A673 (cell line): ENCODE data around the gene SYTL1.

ENCODE experiments used
- EZH2 ChIP-seq: fragments of 200-600 bp; sonication (generic); IDR thresholded peaks from 2 replicates; pipeline ENCODE4 v1.6.1; 2017; ENCODE audit warnings: borderline replicate concordance, low read depth, mild to moderate bottlenecking, mixed read lengths, antibody characterized with exemption, low read length; ENCODE audit not compliant: poor library complexity, severe bottlenecking
- TF ChIP-seq, protein P1 (sequence below): fragments of 300-800, 200-600 bp; sonication (generic); conservative IDR thresholded peaks from 2 replicates; pipeline ENCODE4 v1.5.1; 2017; ENCODE audit warnings: low read depth, mild to moderate bottlenecking, antibody characterized with exemption, low read length, moderate library complexity, mixed read lengths

DNA sequence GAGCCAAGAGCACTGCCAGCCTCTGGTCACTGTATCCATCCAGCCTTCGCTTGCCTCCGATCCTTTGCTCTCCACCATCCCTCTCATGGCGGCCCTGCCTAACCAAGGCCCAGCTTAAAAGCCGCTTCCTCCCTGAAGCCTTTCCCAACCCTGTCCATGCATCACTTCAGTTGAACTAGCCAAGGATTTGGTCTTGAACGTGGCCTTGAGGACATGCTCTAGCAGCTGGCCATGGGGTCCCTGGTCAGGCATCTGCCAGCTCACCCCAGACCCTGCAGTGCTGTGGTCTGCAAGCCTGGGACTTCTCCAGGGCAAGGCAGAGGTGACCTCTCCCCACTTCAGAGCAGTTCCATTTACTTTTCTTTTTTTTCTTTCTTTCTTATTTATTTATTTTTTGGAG lies 5.1 kb upstream of the SYTL1 start:
- TF ChIP-seq, protein P1, sequence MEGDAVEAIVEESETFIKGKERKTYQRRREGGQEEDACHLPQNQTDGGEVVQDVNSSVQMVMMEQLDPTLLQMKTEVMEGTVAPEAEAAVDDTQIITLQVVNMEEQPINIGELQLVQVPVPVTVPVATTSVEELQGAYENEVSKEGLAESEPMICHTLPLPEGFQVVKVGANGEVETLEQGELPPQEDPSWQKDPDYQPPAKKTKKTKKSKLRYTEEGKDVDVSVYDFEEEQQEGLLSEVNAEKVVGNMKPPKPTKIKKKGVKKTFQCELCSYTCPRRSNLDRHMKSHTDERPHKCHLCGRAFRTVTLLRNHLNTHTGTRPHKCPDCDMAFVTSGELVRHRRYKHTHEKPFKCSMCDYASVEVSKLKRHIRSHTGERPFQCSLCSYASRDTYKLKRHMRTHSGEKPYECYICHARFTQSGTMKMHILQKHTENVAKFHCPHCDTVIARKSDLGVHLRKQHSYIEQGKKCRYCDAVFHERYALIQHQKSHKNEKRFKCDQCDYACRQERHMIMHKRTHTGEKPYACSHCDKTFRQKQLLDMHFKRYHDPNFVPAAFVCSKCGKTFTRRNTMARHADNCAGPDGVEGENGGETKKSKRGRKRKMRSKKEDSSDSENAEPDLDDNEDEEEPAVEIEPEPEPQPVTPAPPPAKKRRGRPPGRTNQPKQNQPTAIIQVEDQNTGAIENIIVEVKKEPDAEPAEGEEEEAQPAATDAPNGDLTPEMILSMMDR = no peak
- no peak for TF ChIP-seq EZH2
